Pulmonary artery endothelial cell (primary cell): ENCODE data around the gene CA5A. TPM values are rescaled to one million over a fixed set of nuclear protein-coding genes. Genes with fewer than 3 reads are reported as not detected.

Experiments
- DNase-seq: peaks from one replicate; pipeline ENCODE4 v3.0.0-alpha.2; 2011; ENCODE audit warnings: low read depth, low spot score
- total RNA-seq: library from RNA; depleted of rRNA; stranded (reverse); fragments of >200 nt; gene quantifications from 2 replicates; pipeline ENCODE4 v1.2.3, GENCODE V29; 2014

CA5A gene
- total RNA-seq, 1 donor from 2014 or later = not detected

DNA sequence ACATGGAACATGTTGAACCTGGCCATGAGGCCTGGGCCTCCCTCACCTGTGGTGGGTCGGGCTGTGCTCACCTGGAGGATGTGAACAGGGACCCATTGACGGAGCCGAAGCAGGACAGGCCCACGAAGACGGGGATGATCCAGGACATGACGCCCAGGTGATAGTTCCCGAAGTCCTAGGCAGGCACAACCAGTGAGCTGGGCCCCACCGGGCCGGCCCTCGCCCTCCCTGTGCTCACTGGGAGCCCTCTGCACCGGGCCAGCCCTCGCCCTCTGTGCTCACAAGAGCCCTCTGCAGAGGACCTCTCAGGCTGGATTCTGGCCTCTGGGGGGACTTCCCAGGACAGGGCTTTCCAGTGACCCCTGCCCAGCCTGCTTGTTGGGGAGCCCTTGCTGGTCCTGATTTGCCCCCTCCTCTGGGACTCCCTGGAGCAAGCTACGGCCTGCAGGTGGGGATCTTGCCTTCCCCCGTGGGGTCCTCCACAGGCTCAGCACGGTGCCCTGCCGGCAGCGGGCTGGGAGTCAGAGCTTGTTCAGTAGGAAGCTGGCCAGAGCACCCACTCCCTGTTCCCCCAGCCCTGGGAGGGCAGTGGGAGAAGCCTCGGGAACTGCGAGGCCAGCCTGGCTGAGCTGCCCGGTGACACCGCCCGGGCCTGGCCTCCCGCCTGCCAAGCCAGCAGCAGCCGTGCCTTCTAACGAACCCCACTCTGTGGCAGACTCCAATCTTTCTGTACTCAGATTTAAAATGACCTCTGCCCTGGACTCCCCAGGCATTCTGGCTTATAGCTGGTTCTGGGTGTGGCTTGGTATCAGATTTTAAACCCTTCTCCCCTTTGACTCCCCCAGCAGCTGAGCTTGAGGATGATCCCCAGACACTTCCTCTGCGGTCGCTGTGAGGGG, 97.4 kb downstream of the CA5A start:
- DNase-seq = no peak

Other genes starting within 250 kb of the CA5A start
- 34.0 and 34.4 TPM in 2 replicates for gene KLHDC4, start 170.5 kb downstream of the CA5A start, total RNA-seq
- 9.1 and 11.2 TPM in 2 replicates for gene SLC7A5, start 67.0 kb downstream of the CA5A start, total RNA-seq
- gene BANP, start 14.9 kb upstream of the CA5A start, total RNA-seq = 16.4 and 57.0 TPM in 2 replicates